Adrenal gland (tissue), 12 donors: Measurements from ENCODE around the gene FKBP10. TPM values are rescaled to one million over a fixed set of nuclear protein-coding genes. Genes with fewer than 3 reads are reported as not detected.
A peak's percentile ranks its signal among the peaks of the same experiment; 100 is the strongest.
"Not testable (repeated sequence)": the region's sequence is repeated elsewhere in the genome, so short reads cannot be mapped to it uniquely, and the experiment has no call there.

Experiments used
- DNase-seq, 7 donors: peaks; one replicate each; pipeline ENCODE4 v3.0.0-alpha.2; 2019 to 2020
- H3K27ac ChIP-seq, 5 donors: fragments of 200-600 bp; sonication (generic) in 4 of 5; 1 replicate in 3 of 5; 2 replicates in 2 of 5; pipeline versions ENCODE4 v1.5.1 to v1.8.0; 2016 to 2020; ENCODE audit warnings: mild to moderate bottlenecking in 1 of 5
- H3K27me3 ChIP-seq: fragments of 200-600 bp; 2 replicates; pipeline ENCODE4 v1.8.0; 2021
- H3K36me3 ChIP-seq, 2 donors: fragments of 200-600 bp; replicated peaks in 1 of 2; 1 replicate in 1 of 2; 2 replicates in 1 of 2; pipeline versions ENCODE4 v1.5.1 to v1.8.0; 2018 to 2022
- H3K4me1 ChIP-seq, 2 donors: fragments of 200-600 bp; replicated peaks in 1 of 2; 1 replicate in 1 of 2; 2 replicates in 1 of 2; pipeline versions ENCODE4 v1.5.1 to v1.8.0; 2018 to 2021
- H3K4me3 ChIP-seq, 4 donors: fragments of 200-600 bp; sonication (generic) in 3 of 4; one replicate each; pipeline ENCODE4 v1.5.1; 2016 to 2018
- H3K9me3 ChIP-seq, 3 donors: fragments of 200-600 bp; sonication (generic) in 1 of 3; replicated peaks in 1 of 3; 1 replicate in 2 of 3; 2 replicates in 1 of 3; pipeline versions ENCODE4 v1.5.1 to v1.8.0; 2016 to 2021
- CTCF ChIP-seq, 6 experiments: fragments of 450-650 bp in 4 of 6; fragments of 200-600 bp in 2 of 6; sonication (generic) in 1 of 6; IDR thresholded peaks; 1 replicate in 5 of 6; 2 replicates in 1 of 6; pipeline versions ENCODE4 v1.5.1 to v1.8.0; 2016 to 2021; ENCODE audit warnings: antibody characterized with exemption in 6 of 6, mild to moderate bottlenecking in 2 of 6, moderate library complexity in 1 of 6
- POLR2A ChIP-seq, 2 donors: fragments of 450-650 bp; IDR thresholded peaks; one replicate each; pipeline ENCODE4 v1.6.1; 2017; ENCODE audit warnings: antibody characterized with exemption in 2 of 2, mild to moderate bottlenecking in 2 of 2, moderate library complexity in 1 of 2
- WGBS, 4 donors: extraction: QIAGEN DNeasy Blood & Tissue Kit in 2 of 4; methylation state at CpG; one replicate each; pipeline versions ENCODE4 v1.1.5 to v1.1.7; 2013 to 2017; 5-methylcytosine and 5-hydroxymethylcytosine counted together
- intact Hi-C, 2 donors: fragments of 100-400 bp; cut with DNase I; formaldehyde crosslinking; loops; one replicate each; pipeline versions ENCODE4 v1.14.1 to v1.15.0; 2022 to 2023
- polyA plus RNA-seq, 3 donors: library from polyadenylated mRNA; stranded (reverse); fragments of 200-250 nt in 2 of 3; fragments of 350-450 nt in 1 of 3; fragmentation: Illumina TruSeq in 1 of 3; extraction: RNeasy Lipid Tissue Mini Kit (QIAGEN cat#74804) in 1 of 3; gene quantifications; one replicate each; pipeline ENCODE4 v1.2.3, GENCODE V29; 2013 to 2014
- total RNA-seq, 9 donors: library from RNA; depleted of rRNA in 4 of 9; stranded (reverse); fragments of >200 nt in 4 of 9; fragments of 120-200 nt in 1 of 9; fragmentation: NEBNext Ultra II Directional in 1 of 9; extraction: Animal tissue kit (Norgen Biotek cat#: 25700) in 1 of 9; gene quantifications; one replicate each; pipeline versions ENCODE4 v1.1.0 to v1.2.4, GENCODE V29; 2013 to 2023
- donor health status: healthy with polysubstance abuse.
- donor health status: Bipolar disorder and iron deficiency.
- donor health status: DM: yes; HTN: yes; CAD: no.
- donor health status: DM: no; HTN: no; CAD: no.
- donor health status: DM: no; HTN: no; CAD: no.
- donor health status: DM: yes; HTN: yes; CAD: no.

The FKBP10 gene
- total and polyA plus RNA-seq, 12 donors: 28.4 to 244 (median 88.4) TPM

DNA sequence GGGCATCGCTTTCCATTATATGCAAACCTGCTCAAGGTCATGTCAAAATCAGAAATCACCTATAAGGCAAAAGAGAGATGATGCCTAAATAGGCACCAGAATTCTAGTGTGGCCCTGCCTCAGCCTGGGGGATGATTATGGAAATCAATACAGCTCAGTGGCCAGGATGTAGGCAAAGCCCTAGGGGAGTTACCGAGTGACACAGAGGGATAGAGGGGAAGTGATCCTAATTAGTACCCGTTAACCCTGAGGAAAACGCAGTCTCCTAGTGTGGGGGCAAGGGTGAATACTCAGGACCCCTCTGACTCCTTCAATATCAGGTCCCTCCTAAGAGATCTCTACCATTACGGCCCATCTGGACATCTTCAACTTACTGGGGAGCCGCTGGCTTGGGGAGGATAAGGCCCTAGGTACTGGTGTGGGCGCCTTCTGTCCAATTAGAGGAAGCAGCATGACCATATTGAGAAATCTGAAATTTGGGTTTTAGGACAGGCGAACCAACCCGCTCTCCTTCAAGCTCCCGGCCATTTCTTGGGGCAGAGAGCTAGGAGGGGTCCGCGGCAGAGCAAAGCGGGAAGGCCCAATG lies 22.5 kb downstream of the FKBP10 start:
- no peak for DNase-seq
- peak overlapping the region in 2 of 5 donors; percentile 65 to 75 for H3K27ac ChIP-seq
- intact Hi-C loops: no loop called here

GRCh38 chr17:41835800-41836549 lies 23.2 kb downstream of the FKBP10 start, which contains the start of gene NT5C3B:
Gene NT5C3B, minus strand, starts transcription at chr17:41836232. Its CDS starts 39 bp downstream, at chr17:41836193.
- DNase-seq: peak in 6 of 7 donors; percentile 38 to 62 (median 56)
- Histone ChIP-seq H3K36me3 (peaks cover 0 to 10% of the 10 kb centered on the region in 2 donors), H3K9me3 (no peaks in the 10 kb centered on the region), H3K27ac (peak within 1 kb of the TSS in 2 of 5 donors; percentile 65 to 75), H3K4me3 (peak within 1 kb of the TSS; percentile 82 to 84 (median 82)), H3K4me1 (peaks cover 0 to 15% of the 10 kb centered on the region in 2 donors), H3K27me3 (no peaks in the 10 kb centered on the region)
- intact Hi-C loops: no loop called here
- 1% methylated on average over 15 to 72 of the region's 72 CpGs for WGBS, 4 donors
- TF ChIP-seq CTCF (IDR thresholded peaks at IDR 0.05) (no peak), POLR2A (IDR thresholded peaks at IDR 0.05) (peak in 1 of 2 donors; percentile 25)

More for the DNA sequence above, 22.5 kb downstream of the FKBP10 start:
- 17 to 28% (median 22%) methylated on average over 7 to 13 of the region's 13 CpGs for WGBS, 4 donors
- Histone ChIP-seq H3K4me3 (peak overlapping the region; percentile 82 to 84 (median 82)), H3K36me3 (peaks cover 0 to 16% of the 10 kb centered on the region in 2 donors), H3K27me3 (no peaks in the 10 kb centered on the region), H3K4me1 (peaks cover 0 to 15% of the 10 kb centered on the region in 2 donors), H3K9me3 (no peaks in the 10 kb centered on the region)
- TF ChIP-seq POLR2A (IDR thresholded peaks at IDR 0.05) (no peak), CTCF (IDR thresholded peaks at IDR 0.05) (no peak)

DNA sequence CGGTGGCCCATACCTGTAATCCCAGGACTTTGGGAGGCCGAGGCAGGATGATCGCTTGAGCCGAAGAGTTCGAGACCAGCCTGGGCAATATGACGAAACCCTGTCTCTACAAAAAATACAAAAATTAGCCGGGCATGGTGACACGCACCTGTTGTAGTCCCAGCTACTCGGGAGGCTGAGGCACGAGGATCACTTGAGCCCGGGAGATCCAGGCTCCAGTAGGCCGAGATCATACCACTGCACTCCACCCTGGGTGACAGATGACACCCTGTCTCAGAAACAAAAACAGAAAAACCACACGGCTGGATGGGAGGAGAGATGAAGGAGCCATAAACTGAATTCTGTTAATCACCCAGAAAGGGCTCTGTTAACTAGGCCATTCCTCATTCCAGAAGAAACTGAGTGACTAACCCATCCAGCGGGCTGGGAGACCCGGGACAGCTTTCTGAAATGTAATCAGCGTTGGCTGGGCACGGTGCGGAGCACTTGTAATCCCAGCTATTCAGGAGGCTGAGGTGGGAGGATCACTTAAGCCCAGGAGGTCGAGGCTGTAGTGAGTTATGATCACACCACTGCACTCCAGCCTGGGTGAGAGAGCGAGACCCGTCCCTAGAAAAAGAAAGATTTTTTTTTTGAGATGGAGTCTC lies 23.9 kb downstream of the FKBP10 start:
- Histone ChIP-seq H3K27me3 (no peaks in the 10 kb centered on the region), H3K36me3 (peaks cover 0 to 6% of the 10 kb centered on the region in 2 donors), H3K4me1 (peaks cover 0 to 15% of the 10 kb centered on the region in 2 donors), H3K4me3 (peak overlapping the region in 2 of 4 donors; percentile 82 to 84), H3K27ac (peak overlapping the region in 2 of 5 donors; percentile 15 to 75), H3K9me3 (no peaks in the 10 kb centered on the region)
- intact Hi-C loops: no loop called here
- DNase-seq: no peak
- no peak for TF ChIP-seq POLR2A (IDR thresholded peaks at IDR 0.05)
- WGBS, 4 donors: 44 to 49% (median 45%) methylated on average over 21 of the region's 21 CpGs

- Histone ChIP-seq H3K4me1 (peaks cover 0 to 15% of the 10 kb centered on the region in 2 donors), H3K9me3 (no peaks in the 10 kb centered on the region), H3K27me3 (no peaks in the 10 kb centered on the region), H3K36me3 (no peaks in the 10 kb centered on the region), H3K4me3 (peak within 1 kb of the TSS in 1 of 4 donors; percentile 84), H3K27ac (no peak within 1 kb of the TSS)
- 92 to 94% (median 93%) methylated on average over 11 to 15 of the region's 15 CpGs for WGBS, 4 donors
- intact Hi-C loops: no loop called here
- no peak for DNase-seq
- TF ChIP-seq CTCF (IDR thresholded peaks at IDR 0.05): no peak
- TF ChIP-seq POLR2A (IDR thresholded peaks at IDR 0.05): no peak
These were observed 25.1 kb downstream of the FKBP10 start, which contains the start of gene KLHL10 for GRCh38 chr17:41837761-41838538. Gene KLHL10, plus strand, starts transcription at chr17:41837825. Its CDS starts 108 bp downstream, at chr17:41837933.

DNA sequence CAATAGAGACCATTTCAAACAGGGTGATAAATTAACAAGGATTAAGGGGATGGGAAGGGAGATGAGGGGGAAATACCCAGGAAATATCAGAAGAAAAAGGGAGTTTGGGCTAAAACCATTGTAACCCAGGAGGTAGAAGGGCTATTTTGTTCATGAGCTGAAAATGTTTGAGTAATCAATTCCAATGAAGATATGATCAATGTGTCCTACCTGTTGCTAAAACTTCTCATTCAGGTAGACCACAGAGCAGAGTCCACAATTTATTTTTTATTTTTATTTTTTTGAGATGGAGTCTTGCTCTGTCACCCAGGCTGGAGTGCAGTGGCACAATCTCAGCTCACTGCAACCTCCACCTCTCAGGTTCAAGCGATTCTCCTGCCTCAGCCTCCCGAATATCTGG lies 26.6 kb downstream of the FKBP10 start:
- H3K27ac ChIP-seq, H3K9me3 ChIP-seq, H3K27me3 ChIP-seq, H3K36me3 ChIP-seq, H3K4me3 ChIP-seq, intact Hi-C loops, DNase-seq: not testable (repeated sequence)
- H3K4me1 ChIP-seq: peaks cover 0 to 15% of the 10 kb centered on the region in 2 donors
- 88 to 95% (median 91%) methylated on average over 2 of the region's 2 CpGs for WGBS, 4 donors

- H3K27ac ChIP-seq, H3K4me3 ChIP-seq, H3K36me3 ChIP-seq, H3K27me3 ChIP-seq, DNase-seq, intact Hi-C loops, H3K4me1 ChIP-seq, H3K9me3 ChIP-seq: not testable (repeated sequence)
- WGBS, 4 donors: 79 to 88% (median 84%) methylated on average over 6 of the region's 6 CpGs
These were observed 28.0 kb downstream of the FKBP10 start for GRCh38 chr17:41840781-41841180.
